ENCODE results near the gene BTBD2. TPM values are rescaled to one million over a fixed set of nuclear protein-coding genes. Genes with fewer than 3 reads are reported as not detected.

Gene BTBD2
- total and polyA plus RNA-seq, 2 donors (not counting 1 experiment from before 2014, with no cell fraction given) = 75.2 to 85.6 TPM

GRCh38 chr19:1980091-1980808, 35.3 kb downstream of the BTBD2 start:
- TF ChIP-seq EZH2 (IDR thresholded peaks at IDR 0.05; ENCODE audit: borderline replicate concordance, insufficient read depth, low read depth, low read length, poor library complexity, severe bottlenecking) = no peak
- TF ChIP-seq CTCF (IDR thresholded peaks at IDR 0.05) = no peak
- Mint-ChIP-seq H3K27me3 (no peaks in the 10 kb centered on the region), H3K9me3 (ENCODE audit: insufficient read depth) (no peaks in the 10 kb centered on the region), H3K4me1 (no peaks in the 10 kb centered on the region), H3K4me3 (no peak overlapping the region), H3K27ac (no peak overlapping the region)
- ChIA-PET POLR2A (interaction anchor here (0.5 kb wide), 1 partner anchor 44 kb away, joined by 3 read pairs; no protein-coding TSS in a partner anchor), CTCF (no interaction called here)
- H3K27ac ChIP-seq (ENCODE audit: low read length in 2 of 2) = no peak overlapping the region
- H3K9me3 ChIP-seq (ENCODE audit: control extremely low read depth in 1 of 3, control insufficient read depth in 2 of 3, insufficient read depth in 1 of 3, low read length in 2 of 3) = no peaks in the 10 kb centered on the region
- H3K9ac ChIP-seq (ENCODE audit: low read length) = no peak overlapping the region
- H4K20me1 ChIP-seq (ENCODE audit: control insufficient read depth, insufficient read depth, low read length, poor library complexity, severe bottlenecking) = peaks cover 41% of the 10 kb centered on the region
- peaks cover 1 to 60% of the 10 kb centered on the region in 2 experiments for H3K36me3 ChIP-seq (replicated peaks in 1 of 2; ENCODE audit: control extremely low read depth in 1 of 2, control insufficient read depth in 1 of 2, extremely low read depth in 1 of 2, insufficient read depth in 2 of 2, low read length in 1 of 2)
- no peak overlapping the region for H3K4me3 ChIP-seq (ENCODE audit: control extremely low read depth in 1 of 5, extremely low read depth in 1 of 5, insufficient read depth in 1 of 5, low read depth in 2 of 5, low read length in 4 of 5)
- no peaks in the 10 kb centered on the region for H3K27me3 ChIP-seq (replicated peaks in 1 of 4; ENCODE audit: control extremely low read depth in 1 of 4, control insufficient read depth in 3 of 4, insufficient read depth in 4 of 4, low read length in 3 of 4)
- no peaks in the 10 kb centered on the region for H3K4me1 ChIP-seq (ENCODE audit: control insufficient read depth in 2 of 2, insufficient read depth in 2 of 2, low read length in 2 of 2)
- no peak for ATAC-seq (ENCODE audit: low read depth)
- no peak for DNase-seq
- WGBS (ENCODE audit: insufficient coverage) = 95% methylated on average over 27 of the region's 35 CpGs
- no peak overlapping the region for H2AFZ ChIP-seq (ENCODE audit: insufficient read depth, low read depth, low read length, poor library complexity, severe bottlenecking)
- no peak overlapping the region for H3K4me2 ChIP-seq (replicated peaks; ENCODE audit: low read depth, low read length, poor library complexity, severe bottlenecking)
- H3K79me2 ChIP-seq (ENCODE audit: control insufficient read depth, insufficient read depth, low read length) = peaks cover 30% of the 10 kb centered on the region
- intact Hi-C loops (cut with micrococcal nuclease) = no loop called here

- no peak overlapping the region for H3K27ac ChIP-seq (ENCODE audit: low read length in 2 of 2)
- CTCF ChIA-PET = no interaction called here
These were observed 35.9 kb downstream of the BTBD2 start for GRCh38 chr19:1979642-1980041.

More at GRCh38 chr19:1979642-1980041, 35.9 kb downstream of the BTBD2 start:
- DNase-seq (no peak), ATAC-seq (ENCODE audit: low read depth) (no peak)
- Histone ChIP-seq H3K4me3 (ENCODE audit: control extremely low read depth in 1 of 5, extremely low read depth in 1 of 5, insufficient read depth in 1 of 5, low read depth in 2 of 5, low read length in 4 of 5) (no peak overlapping the region), H3K79me2 (ENCODE audit: control insufficient read depth, insufficient read depth, low read length) (peaks cover 36% of the 10 kb centered on the region), H3K4me2 (replicated peaks; ENCODE audit: low read depth, low read length, poor library complexity, severe bottlenecking) (no peak overlapping the region), H2AFZ (ENCODE audit: insufficient read depth, low read depth, low read length, poor library complexity, severe bottlenecking) (no peak overlapping the region), H3K9ac (ENCODE audit: low read length) (no peak overlapping the region), H3K36me3 (replicated peaks in 1 of 2; ENCODE audit: control extremely low read depth in 1 of 2, control insufficient read depth in 1 of 2, extremely low read depth in 1 of 2, insufficient read depth in 2 of 2, low read length in 1 of 2) (peaks cover 1 to 61% of the 10 kb centered on the region in 2 experiments), H4K20me1 (ENCODE audit: control insufficient read depth, insufficient read depth, low read length, poor library complexity, severe bottlenecking) (peaks cover 47% of the 10 kb centered on the region), H3K27me3 (replicated peaks in 1 of 4; ENCODE audit: control extremely low read depth in 1 of 4, control insufficient read depth in 3 of 4, insufficient read depth in 4 of 4, low read length in 3 of 4) (no peaks in the 10 kb centered on the region), H3K4me1 (ENCODE audit: control insufficient read depth in 2 of 2, insufficient read depth in 2 of 2, low read length in 2 of 2) (peaks cover 0 to under 1% of the 10 kb centered on the region in 2 donors), H3K9me3 (ENCODE audit: control extremely low read depth in 1 of 3, control insufficient read depth in 2 of 3, insufficient read depth in 1 of 3, low read length in 2 of 3) (no peaks in the 10 kb centered on the region)
- Mint-ChIP-seq H3K27me3 (no peaks in the 10 kb centered on the region), H3K9me3 (ENCODE audit: insufficient read depth) (no peaks in the 10 kb centered on the region), H3K4me1 (no peaks in the 10 kb centered on the region), H3K27ac (no peak overlapping the region), H3K4me3 (no peak overlapping the region)
- 97% methylated on average over 18 of the region's 28 CpGs for WGBS (ENCODE audit: insufficient coverage)
- TF ChIP-seq CTCF (IDR thresholded peaks at IDR 0.05) (no peak), EZH2 (IDR thresholded peaks at IDR 0.05; ENCODE audit: borderline replicate concordance, insufficient read depth, low read depth, low read length, poor library complexity, severe bottlenecking) (no peak)
- POLR2A ChIA-PET = no interaction called here
- intact Hi-C loops (cut with micrococcal nuclease) = no loop called here

Data from B cell (primary cell).